HG03139 (cell line): ENCODE data around the gene POLDIP2.
A peak's percentile ranks its signal among the peaks of the same experiment; 100 is the strongest.

Source experiments
- ATAC-seq: cut with Tn5 transposase; IDR thresholded peaks from one replicate; pipeline ENCODE4 v1.9.1; 2021; ENCODE audit not compliant: unreplicated experiment

Gene POLDIP2

DNA sequence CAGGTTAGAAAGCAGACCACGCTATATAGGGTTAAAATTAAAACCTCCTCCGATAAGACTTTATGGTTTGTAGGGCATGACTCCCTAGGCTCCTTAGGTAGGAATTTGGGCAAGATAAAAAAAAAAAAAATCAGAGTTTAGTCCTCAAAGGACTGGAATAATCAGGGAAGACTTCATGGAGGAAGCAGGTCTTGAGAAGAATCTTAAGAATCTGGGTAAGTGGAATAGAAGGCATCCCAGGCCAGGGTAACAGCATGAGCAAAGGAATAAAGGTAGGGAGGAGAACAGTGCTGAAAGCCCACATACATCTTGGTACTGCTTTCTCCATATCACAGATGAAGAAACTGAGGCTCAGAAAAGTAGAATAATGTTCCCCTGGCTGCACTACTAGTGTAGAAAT is 33.2 kb upstream of the POLDIP2 start:
- ATAC-seq = no peak

GRCh38 chr17:28390141-28390540 is 32.8 kb upstream of the POLDIP2 start:
- ATAC-seq = no peak

- no peak for ATAC-seq
Measured at GRCh38 chr17:28388106-28388505, 30.8 kb upstream of the POLDIP2 start.

- no peak for ATAC-seq
Measured at GRCh38 chr17:28386391-28386790, 29.1 kb upstream of the POLDIP2 start.

GRCh38 chr17:28385406-28385805 is 28.1 kb upstream of the POLDIP2 start:
- no peak for ATAC-seq

GRCh38 chr17:28385037-28385400 is 27.7 kb upstream of the POLDIP2 start:
- peak; percentile 26 for ATAC-seq

DNA sequence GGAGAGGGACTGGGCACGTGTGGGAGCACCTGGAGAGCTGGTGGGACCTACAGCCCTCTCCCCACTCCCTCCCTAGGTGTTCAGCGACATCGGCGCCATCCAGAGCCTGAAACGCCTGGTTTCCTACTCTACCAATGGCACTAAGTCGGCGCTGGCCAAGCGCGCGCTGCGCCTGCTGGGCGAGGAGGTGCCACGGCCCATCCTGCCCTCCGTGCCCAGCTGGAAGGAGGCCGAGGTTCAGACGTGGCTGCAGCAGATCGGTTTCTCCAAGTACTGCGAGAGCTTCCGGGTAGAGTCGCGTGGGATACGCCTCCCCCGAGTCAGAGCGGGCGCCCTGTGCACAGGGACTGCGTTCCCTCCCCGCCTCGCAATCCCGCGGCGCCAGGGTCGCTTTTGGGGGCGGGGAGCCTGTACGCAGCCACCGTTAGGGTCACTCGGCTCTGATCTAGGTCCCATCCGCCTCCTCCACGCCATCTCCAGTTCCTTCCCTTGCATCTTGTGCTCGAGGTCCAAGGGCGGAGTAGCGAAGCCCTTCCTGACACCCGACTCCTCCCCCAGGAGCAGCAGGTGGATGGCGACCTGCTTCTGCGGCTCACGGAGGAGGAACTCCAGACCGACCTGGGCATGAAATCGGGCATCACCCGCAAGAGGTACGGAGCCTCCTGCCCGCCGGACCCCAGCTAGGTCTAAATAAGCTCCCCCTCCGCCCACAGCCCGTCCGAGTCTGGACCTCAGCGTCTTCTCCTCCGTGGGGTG is 27.1 kb upstream of the POLDIP2 start:
- ATAC-seq = peak; percentile 77

DNA sequence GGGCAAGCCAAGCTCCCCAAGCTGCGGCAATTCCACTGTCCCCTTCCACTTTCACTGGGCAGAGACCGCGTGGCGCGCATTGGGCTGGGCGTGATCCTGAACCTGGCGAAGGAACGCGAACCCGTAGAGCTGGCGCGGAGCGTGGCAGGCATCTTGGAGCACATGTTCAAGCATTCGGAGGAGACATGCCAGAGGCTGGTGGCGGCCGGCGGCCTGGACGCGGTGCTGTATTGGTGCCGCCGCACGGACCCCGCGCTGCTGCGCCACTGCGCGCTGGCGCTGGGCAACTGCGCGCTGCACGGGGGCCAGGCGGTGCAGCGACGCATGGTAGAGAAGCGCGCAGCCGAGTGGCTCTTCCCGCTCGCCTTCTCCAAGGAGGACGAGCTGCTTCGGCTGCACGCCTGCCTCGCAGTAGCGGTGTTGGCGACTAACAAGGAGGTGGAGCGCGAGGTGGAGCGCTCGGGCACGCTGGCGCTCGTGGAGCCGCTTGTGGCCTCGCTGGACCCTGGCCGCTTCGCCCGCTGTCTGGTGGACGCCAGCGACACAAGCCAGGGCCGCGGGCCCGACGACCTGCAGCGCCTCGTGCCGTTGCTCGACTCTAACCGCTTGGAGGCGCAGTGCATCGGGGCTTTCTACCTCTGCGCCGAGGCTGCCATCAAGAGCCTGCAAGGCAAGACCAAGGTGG is 24.0 kb upstream of the POLDIP2 start:
- ATAC-seq = no peak

- ATAC-seq = no peak
Measured at GRCh38 chr17:28379814-28380801, 22.8 kb upstream of the POLDIP2 start.

GRCh38 chr17:28372945-28373274 is 15.6 kb upstream of the POLDIP2 start:
- no peak for ATAC-seq

GRCh38 chr17:28372203-28372944 is 15.0 kb upstream of the POLDIP2 start:
- no peak for ATAC-seq

DNA sequence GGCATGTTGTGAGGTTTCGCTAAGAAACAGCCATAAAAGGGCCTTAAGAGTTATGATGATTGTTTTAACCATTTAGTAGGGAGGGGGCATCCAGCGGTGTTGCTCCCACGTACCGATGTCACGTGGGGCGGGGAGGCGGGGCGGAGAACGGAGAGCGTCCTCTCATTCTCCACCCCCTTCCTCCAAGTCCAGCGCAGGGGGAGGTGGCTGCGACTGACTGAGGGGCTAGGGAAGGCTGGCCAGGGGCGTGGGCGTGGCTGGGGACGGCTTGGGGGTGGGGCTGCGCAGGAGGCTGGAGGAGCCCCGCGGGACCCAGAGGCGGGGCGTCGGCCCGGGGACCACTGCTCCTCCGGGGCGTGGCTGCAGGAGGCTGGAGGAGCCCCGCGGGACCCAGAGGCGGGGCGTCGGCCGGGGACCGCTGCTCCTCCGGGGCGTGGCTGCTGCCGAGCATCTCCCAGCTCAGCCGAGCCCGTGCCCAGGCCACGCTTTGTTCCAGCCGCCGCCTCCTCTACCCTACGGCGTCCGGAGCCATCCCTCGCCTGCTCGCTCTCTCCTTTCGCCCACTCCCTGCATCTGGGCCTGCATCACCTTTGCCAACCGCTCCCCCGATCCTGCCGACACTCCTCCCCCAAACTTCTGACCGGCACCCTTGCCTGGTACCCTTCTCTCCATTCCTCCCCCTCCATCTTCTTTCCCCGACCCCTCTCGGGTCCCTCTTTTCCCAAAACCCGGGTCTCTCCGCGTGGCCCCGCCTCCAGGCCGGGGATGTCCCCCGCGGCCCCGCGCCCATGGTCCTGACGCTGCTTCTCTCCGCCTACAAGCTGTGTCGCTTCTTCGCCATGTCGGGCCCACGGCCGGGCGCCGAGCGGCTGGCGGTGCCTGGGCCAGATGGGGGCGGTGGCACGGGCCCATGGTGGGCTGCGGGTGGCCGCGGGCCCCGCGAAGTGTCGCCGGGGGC is 14.2 kb upstream of the POLDIP2 start, which contains the start of gene SARM1:
Gene SARM1, plus strand, starts transcription at position 450 of the 958 bp plus-strand sequence. Its CDS starts 339 bp downstream, at position 789.
- ATAC-seq = peak; percentile 79

DNA sequence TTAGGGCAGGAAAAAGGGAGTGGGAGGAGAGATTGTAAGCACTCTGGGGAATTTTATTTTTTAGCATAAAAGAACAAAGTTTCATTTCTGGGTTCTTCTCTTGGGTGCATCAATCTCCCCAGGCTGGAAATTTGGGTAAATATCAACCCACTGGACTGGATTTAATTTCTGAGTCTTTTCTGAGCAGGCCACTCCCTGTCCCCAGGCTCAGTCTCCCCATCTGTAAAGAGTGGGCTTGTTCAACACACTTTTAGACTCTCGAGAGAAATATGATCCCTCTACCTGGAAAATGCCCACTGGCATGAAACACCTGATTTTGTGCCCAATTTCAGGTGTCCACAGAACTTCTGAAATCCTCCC is 13.4 kb upstream of the POLDIP2 start:
- no peak for ATAC-seq

DNA sequence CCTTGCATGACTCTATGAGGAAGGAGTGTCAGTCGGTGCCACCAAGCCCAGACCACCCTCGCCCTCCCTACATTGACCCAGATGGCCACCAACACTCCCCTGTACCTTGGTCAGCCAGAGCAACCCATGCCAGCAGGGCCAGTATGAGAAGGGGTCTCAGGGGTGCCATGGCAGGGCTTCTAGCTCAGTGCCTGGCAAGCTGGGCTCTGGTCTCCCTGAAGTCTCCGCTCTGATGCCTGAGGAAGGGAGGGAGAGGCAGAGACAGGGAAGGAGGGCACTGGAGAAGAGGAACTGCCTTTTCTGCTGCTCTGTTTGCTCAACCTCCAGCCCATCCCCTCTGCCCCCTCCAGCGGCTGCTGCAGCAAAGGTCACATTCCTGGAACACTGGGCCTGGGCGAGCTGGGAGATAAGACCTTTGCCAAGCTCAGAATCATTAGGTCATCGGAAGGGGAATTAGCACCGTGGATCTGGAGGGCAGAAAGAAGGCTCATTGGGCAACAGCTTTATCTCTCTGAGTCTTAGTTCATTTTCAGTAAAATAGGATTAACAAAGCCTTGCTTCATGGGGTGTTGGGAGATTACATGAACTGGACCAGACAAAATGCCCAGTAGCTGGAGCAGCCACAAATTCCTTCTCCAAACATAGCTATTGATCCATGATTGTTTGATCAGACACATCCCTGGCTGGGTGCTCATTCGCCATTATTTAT is 12.9 kb upstream of the POLDIP2 start, which contains the start of gene VTN:
Gene VTN, minus strand, starts transcription at position 273 of the 709 bp plus-strand sequence. Its CDS starts 104 bp downstream, at position 169.
- ATAC-seq = no peak

- no peak for ATAC-seq
Measured at GRCh38 chr17:28369684-28370034, 12.3 kb upstream of the POLDIP2 start.

GRCh38 chr17:28368915-28369683 is 11.8 kb upstream of the POLDIP2 start:
- no peak for ATAC-seq

DNA sequence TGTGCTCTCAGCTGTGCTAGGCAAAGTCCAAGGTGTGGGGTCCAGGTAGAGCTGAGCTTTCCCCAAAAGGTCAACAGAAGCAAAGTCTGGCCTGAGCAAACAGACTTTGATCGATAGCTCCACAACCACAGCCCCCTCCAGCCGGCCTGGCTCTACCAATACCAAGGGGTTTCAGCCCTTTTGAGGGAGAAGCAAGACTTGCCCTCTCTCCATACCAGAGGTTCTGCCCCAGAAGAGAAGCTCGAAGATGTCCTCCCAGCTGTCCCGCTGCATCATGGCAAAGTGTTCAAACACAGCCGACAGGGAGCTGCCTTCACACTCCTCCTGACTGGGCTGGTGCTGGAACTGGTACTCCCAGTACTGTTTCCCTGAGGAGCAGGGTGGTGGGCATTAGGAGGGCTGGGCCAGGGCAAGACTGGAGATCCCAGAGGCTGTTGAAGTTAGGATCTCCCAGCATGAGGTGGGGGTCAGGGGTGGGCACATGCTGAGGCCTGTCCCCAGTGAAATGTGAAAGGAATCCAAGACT is 11.0 kb upstream of the POLDIP2 start:
- no peak for ATAC-seq
